Esophagus squamous epithelium (tissue), 5 donors: ENCODE results near the gene SNED1. TPM values are rescaled to one million over a fixed set of nuclear protein-coding genes. Genes with fewer than 3 reads are reported as not detected.

Experiments
- DNase-seq: peaks from one replicate; lab custom pipeline; 2025; lab: John Stamatoyannopoulos, UW
- H3K27ac ChIP-seq, 4 donors: fragments of 200-600 bp; sonication (generic); one replicate each; pipeline ENCODE4 v1.5.1; 2016 to 2019; ENCODE audit warnings: mild to moderate bottlenecking in 1 of 4
- H3K27me3 ChIP-seq, 4 donors: fragments of 200-600 bp; sonication (generic); 1 replicate in 3 of 4; 2 replicates in 1 of 4; pipeline versions ENCODE4 v1.5.1 to v1.6.0; 2017 to 2021; ENCODE audit warnings: antibody characterized with exemption in 1 of 4
- H3K36me3 ChIP-seq, 3 donors: fragments of 200-600 bp; sonication (generic); one replicate each; pipeline ENCODE4 v1.5.1; 2016 to 2019
- H3K4me1 ChIP-seq, 3 donors: fragments of 200-600 bp; sonication (generic); one replicate each; pipeline ENCODE4 v1.5.1; 2017 to 2019
- H3K4me3 ChIP-seq, 4 donors: fragments of 200-600 bp; sonication (generic); 1 replicate in 3 of 4; 2 replicates in 1 of 4; pipeline ENCODE4 v1.5.1; 2016 to 2019; ENCODE audit warnings: mild to moderate bottlenecking in 2 of 4, moderate library complexity in 1 of 4
- H3K9me3 ChIP-seq, 3 donors: fragments of 200-600 bp; sonication (generic); one replicate each; pipeline ENCODE4 v1.5.1; 2016 to 2019
- POLR2A ChIP-seq, 4 donors: fragments of 450-650 bp; IDR thresholded peaks; one replicate each; pipeline ENCODE4 v1.6.1; 2017; ENCODE audit warnings: antibody characterized with exemption in 4 of 4, mild to moderate bottlenecking in 4 of 4, moderate library complexity in 3 of 4
- WGBS, 2 donors: methylation state at CpG; one replicate each; pipeline ENCODE4 v1.1.5; 2018; 5-methylcytosine and 5-hydroxymethylcytosine counted together
- intact Hi-C: fragments of 100-400 bp; cut with DNase I; formaldehyde crosslinking; loops from one replicate; pipeline ENCODE4 v1.15.0; 2022
- total RNA-seq, 4 donors: library from RNA; depleted of rRNA; stranded (reverse); fragments of >200 nt; gene quantifications; one replicate each; pipeline ENCODE4 v1.1.0, GENCODE V29; 2016
- TF ChIP-seq, protein P1 (sequence below), 6 experiments: fragments of 450-650 bp in 4 of 6; fragments of 200-600 bp in 2 of 6; sonication (generic) in 2 of 6; IDR thresholded peaks; one replicate each; pipeline ENCODE4 v1.5.1; 2016 to 2019; ENCODE audit warnings: antibody characterized with exemption in 6 of 6, mild to moderate bottlenecking in 4 of 6, moderate library complexity in 4 of 6
- donor health status: DM: yes; HTN: yes; CAD: no.

SNED1 gene
- total RNA-seq, 4 donors from 2014 or later = 3.3 to 13.9 (median 4.8) TPM

- Histone ChIP-seq H3K27ac (peak overlapping the region in 2 of 4 donors; percentile 34 to 38), H3K4me1 (peaks cover 13 to 44% (median 17%) of the 10 kb centered on the region in 3 donors), H3K27me3 (peaks cover 0 to 6% (median 0%) of the 10 kb centered on the region in 4 donors), H3K36me3 (peaks cover 0 to 61% (median 5%) of the 10 kb centered on the region in 3 donors), H3K9me3 (no peaks in the 10 kb centered on the region), H3K4me3 (peak overlapping the region; percentile 30 to 63 (median 47))
- TF ChIP-seq, protein P1, sequence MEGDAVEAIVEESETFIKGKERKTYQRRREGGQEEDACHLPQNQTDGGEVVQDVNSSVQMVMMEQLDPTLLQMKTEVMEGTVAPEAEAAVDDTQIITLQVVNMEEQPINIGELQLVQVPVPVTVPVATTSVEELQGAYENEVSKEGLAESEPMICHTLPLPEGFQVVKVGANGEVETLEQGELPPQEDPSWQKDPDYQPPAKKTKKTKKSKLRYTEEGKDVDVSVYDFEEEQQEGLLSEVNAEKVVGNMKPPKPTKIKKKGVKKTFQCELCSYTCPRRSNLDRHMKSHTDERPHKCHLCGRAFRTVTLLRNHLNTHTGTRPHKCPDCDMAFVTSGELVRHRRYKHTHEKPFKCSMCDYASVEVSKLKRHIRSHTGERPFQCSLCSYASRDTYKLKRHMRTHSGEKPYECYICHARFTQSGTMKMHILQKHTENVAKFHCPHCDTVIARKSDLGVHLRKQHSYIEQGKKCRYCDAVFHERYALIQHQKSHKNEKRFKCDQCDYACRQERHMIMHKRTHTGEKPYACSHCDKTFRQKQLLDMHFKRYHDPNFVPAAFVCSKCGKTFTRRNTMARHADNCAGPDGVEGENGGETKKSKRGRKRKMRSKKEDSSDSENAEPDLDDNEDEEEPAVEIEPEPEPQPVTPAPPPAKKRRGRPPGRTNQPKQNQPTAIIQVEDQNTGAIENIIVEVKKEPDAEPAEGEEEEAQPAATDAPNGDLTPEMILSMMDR (IDR thresholded peaks at IDR 0.05) = no peak
- no peak for TF ChIP-seq POLR2A (IDR thresholded peaks at IDR 0.05)
- no CpG with 5 or more reads among the region's 18 CpGs for WGBS, 2 donors
- intact Hi-C loops = no loop called here
- DNase-seq = no peak
Measured at GRCh38 chr2:241036964-241037421, 38.6 kb downstream of the SNED1 start.

GRCh38 chr2:241037498-241037897, 39.1 kb downstream of the SNED1 start:
- intact Hi-C loops = no loop called here
- no peak for DNase-seq
- WGBS, 2 donors = 86 to 100% methylated on average over 1 to 5 of the region's 9 CpGs

DNA sequence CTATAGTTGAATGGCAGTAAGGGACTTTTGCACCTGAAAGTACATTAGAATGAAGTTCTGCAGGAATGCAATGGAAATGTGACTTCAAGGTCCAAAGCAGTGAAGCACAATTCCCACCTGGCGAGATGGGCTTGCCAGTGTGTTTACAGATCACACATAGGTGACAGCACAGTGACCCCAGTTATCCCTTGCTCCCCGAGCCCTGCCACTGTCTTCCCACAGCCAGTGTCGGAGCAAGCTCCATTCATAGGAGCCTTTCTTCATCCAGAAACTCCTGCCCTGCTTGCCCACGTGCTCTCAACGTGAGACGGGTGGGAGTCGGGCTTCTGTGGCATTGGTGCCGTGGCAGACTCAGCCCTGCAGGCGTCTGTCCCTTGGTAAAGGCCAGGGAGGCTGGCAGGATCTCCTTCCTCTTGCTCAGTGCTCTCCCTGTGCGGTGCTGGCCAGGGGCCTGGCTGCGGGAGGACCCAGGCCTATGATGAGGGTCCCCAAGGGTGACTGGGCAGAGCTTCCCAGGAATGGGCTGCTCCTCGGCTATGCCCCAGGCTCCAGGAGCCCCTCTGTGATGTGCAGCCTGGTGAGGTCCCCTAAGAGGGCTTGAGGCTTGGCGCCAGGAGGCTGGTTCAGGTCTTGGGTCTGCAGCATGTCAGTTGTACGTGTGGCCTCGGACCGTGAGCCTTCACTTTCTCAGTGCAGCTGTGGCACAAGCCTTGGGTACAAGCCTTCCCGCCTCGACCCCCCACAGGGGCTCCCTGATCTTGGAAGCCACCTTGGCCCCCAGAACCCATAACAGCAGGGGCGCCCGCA, 40.2 kb downstream of the SNED1 start:
- Histone ChIP-seq H3K36me3 (peaks cover 0 to 55% (median 5%) of the 10 kb centered on the region in 3 donors), H3K4me1 (peaks cover 13 to 46% (median 17%) of the 10 kb centered on the region in 3 donors), H3K9me3 (no peaks in the 10 kb centered on the region), H3K27me3 (peaks cover 0 to 6% (median 0%) of the 10 kb centered on the region in 4 donors), H3K4me3 (no peak overlapping the region), H3K27ac (no peak overlapping the region)
- TF ChIP-seq, protein P1 (IDR thresholded peaks at IDR 0.05) = no peak
- no peak for TF ChIP-seq POLR2A (IDR thresholded peaks at IDR 0.05)
- WGBS, 2 donors = 95 to 96% methylated on average over 5 to 6 of the region's 20 CpGs
- DNase-seq = no peak
- intact Hi-C loops = no loop called here

More at GRCh38 chr2:241037498-241037897, 39.1 kb downstream of the SNED1 start:
- TF ChIP-seq, protein P1 (IDR thresholded peaks at IDR 0.05) = no peak
- no peak for TF ChIP-seq POLR2A (IDR thresholded peaks at IDR 0.05)
- Histone ChIP-seq H3K9me3 (no peaks in the 10 kb centered on the region), H3K4me3 (peak overlapping the region in 2 of 4 donors; percentile 47 to 63), H3K4me1 (peaks cover 13 to 46% (median 17%) of the 10 kb centered on the region in 3 donors), H3K36me3 (peaks cover 0 to 59% (median 5%) of the 10 kb centered on the region in 3 donors), H3K27me3 (peaks cover 0 to 6% (median 0%) of the 10 kb centered on the region in 4 donors), H3K27ac (no peak overlapping the region)

DNA sequence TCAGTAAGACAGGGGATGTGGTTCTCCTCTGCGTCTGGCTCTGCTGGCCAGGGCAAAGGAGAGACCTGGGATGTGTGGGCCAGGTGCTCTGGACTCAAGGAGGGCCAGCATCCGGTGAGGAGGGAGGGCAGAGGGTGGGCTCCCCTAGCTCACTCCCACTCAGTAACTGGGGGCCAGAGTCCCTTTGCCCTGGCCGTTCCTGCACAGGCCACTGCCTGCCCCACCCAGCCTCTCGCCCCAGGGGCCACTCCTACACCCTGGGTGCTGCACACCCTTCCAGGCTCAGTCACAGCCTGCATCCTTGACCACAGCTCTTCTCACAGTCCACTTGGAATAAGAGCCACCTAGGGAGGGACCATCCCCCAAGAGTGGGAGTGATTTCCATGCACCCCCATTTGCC, 41.0 kb downstream of the SNED1 start:
- no peak for DNase-seq
- Histone ChIP-seq H3K36me3 (peaks cover 0 to 51% (median 5%) of the 10 kb centered on the region in 3 donors), H3K9me3 (no peaks in the 10 kb centered on the region), H3K27ac (no peak overlapping the region), H3K4me1 (peaks cover 13 to 46% (median 17%) of the 10 kb centered on the region in 3 donors), H3K4me3 (no peak overlapping the region), H3K27me3 (peaks cover 0 to 6% (median 0%) of the 10 kb centered on the region in 4 donors)
- WGBS, 2 donors = 90% methylated on average over 2 of the region's 4 CpGs; no CpG with 5 or more reads in 1 of the 2 donors
- TF ChIP-seq, protein P1 (IDR thresholded peaks at IDR 0.05) = no peak
- no peak for TF ChIP-seq POLR2A (IDR thresholded peaks at IDR 0.05)
- intact Hi-C loops = no loop called here
